GM19193 (cell line): Measurements from ENCODE around the gene AMZ2.

ENCODE experiments used
- POLR2A ChIP-seq: IDR thresholded peaks from 4 replicates; pipeline ENCODE4 v1.6.1; 2011; ENCODE audit not compliant: insufficient read depth, insufficient read length; ENCODE audit errors: extremely low read depth

Gene AMZ2

GRCh38 chr17:68295086-68295485 lies 47.2 kb downstream of the AMZ2 start:
- no peak for TF ChIP-seq POLR2A

GRCh38 chr17:68296217-68297191 lies 48.7 kb downstream of the AMZ2 start:
- TF ChIP-seq POLR2A = no peak

- no peak for TF ChIP-seq POLR2A
These were observed 49.4 kb downstream of the AMZ2 start for GRCh38 chr17:68297195-68297594.

GRCh38 chr17:68298601-68299000 lies 50.8 kb downstream of the AMZ2 start:
- TF ChIP-seq POLR2A = no peak

GRCh38 chr17:68299817-68300216 lies 52.0 kb downstream of the AMZ2 start:
- TF ChIP-seq POLR2A = no peak

- no peak for TF ChIP-seq POLR2A
These were observed 53.7 kb downstream of the AMZ2 start for GRCh38 chr17:68301438-68301959.

- TF ChIP-seq POLR2A = no peak
These were observed 54.3 kb downstream of the AMZ2 start for GRCh38 chr17:68302066-68302564.

- TF ChIP-seq POLR2A = no peak
These were observed 54.8 kb downstream of the AMZ2 start for GRCh38 chr17:68302666-68303065.

- no peak for TF ChIP-seq POLR2A
These were observed 56.9 kb downstream of the AMZ2 start for GRCh38 chr17:68304706-68305105.

- no peak for TF ChIP-seq POLR2A
These were observed 57.3 kb downstream of the AMZ2 start for GRCh38 chr17:68305142-68305541.
